Endothelial cell of umbilical vein (primary cell): ENCODE measurements around the gene NME2. TPM values are rescaled to one million over a fixed set of nuclear protein-coding genes. Genes with fewer than 3 reads are reported as not detected.

Experiments used
- BruUV-seq: library from RNA; stranded (reverse); fragments of 400-500 nt; replicated peaks from 2 replicates; lab custom pipeline; 2021; lab: Mats Ljungman, UMichigan
- CTCF ChIA-PET: fragments of 300-600, 350-600 bp; sonication (Branson Sonifier 250); formaldehyde crosslinking; loops from one replicate; lab custom pipeline; 2021; ENCODE audit warnings: antibody characterized with exemption, inconsistent platforms; lab: Charles Lee
- POLR2A ChIA-PET: fragments of 300-600, 350-600 bp; sonication (Branson Sonifier 250); formaldehyde crosslinking; loops from one replicate; lab custom pipeline; 2021; ENCODE audit warnings: antibody characterized with exemption, inconsistent platforms; lab: Charles Lee
- DNase-seq: peaks from one replicate; pipeline ENCODE4 v3.0.0-alpha.2; 2011; ENCODE audit warnings: low read depth, low spot score
- FAIRE-seq: peaks from 2 replicates; lab custom pipeline; 2011; peaks lifted over from hg19 to GRCh38; lab: Jason Lieb, UNC
- H2AFZ ChIP-seq: 2 replicates; pipeline ENCODE4 v1.6.0; 2012; ENCODE audit warnings: low read depth, low read length, control low read depth, inconsistent platforms
- H3K27ac ChIP-seq: 2 replicates; pipeline ENCODE4 v1.5.1; 2011; ENCODE audit warnings: low read depth, mild to moderate bottlenecking, control low read depth, low read length, moderate library complexity; ENCODE audit not compliant: insufficient read depth
- H3K27me3 ChIP-seq, 2 experiments: 2 replicates each; pipeline versions ENCODE4 v1.6.0 to v1.6.1; 2011; ENCODE audit warnings: low read length in 2 of 2, mixed read lengths in 1 of 2; ENCODE audit not compliant: control insufficient read depth in 2 of 2, insufficient read depth in 2 of 2
- H3K36me3 ChIP-seq, 2 experiments: 2 replicates in 1 of 2; 3 replicates in 1 of 2; pipeline ENCODE4 v1.5.1; 2011; ENCODE audit warnings: low read length in 2 of 2, mild to moderate bottlenecking in 1 of 2, moderate library complexity in 1 of 2; ENCODE audit not compliant: control insufficient read depth in 2 of 2, insufficient read depth in 2 of 2; ENCODE audit errors: extremely low read depth in 1 of 2
- H3K4me1 ChIP-seq: 3 replicates; pipeline ENCODE4 v1.5.1; 2011; ENCODE audit warnings: mild to moderate bottlenecking, low read length; ENCODE audit not compliant: control insufficient read depth, insufficient read depth; ENCODE audit errors: extremely low read depth
- H3K4me2 ChIP-seq: 2 replicates; pipeline ENCODE4 v1.6.1; 2011; ENCODE audit warnings: low read length, control low read depth, mixed read lengths; ENCODE audit not compliant: insufficient read depth
- H3K4me3 ChIP-seq, 3 experiments: fragments of 200-600 bp in 1 of 3; sonication (generic), shearing (Covaris generic) in 1 of 3; replicated peaks in 1 of 3; 2 replicates each; pipeline ENCODE4 v1.5.1; 2011 to 2016; ENCODE audit warnings: control low read depth in 3 of 3, low read length in 3 of 3, mild to moderate bottlenecking in 2 of 3, inconsistent platforms in 1 of 3, low read depth in 1 of 3, moderate library complexity in 1 of 3; ENCODE audit not compliant: insufficient read depth in 1 of 3
- H3K79me2 ChIP-seq: 2 replicates; pipeline ENCODE4 v1.6.0; 2012; ENCODE audit warnings: low read length, inconsistent platforms; ENCODE audit not compliant: control insufficient read depth, insufficient read depth
- H3K9ac ChIP-seq: replicated peaks from 2 replicates; pipeline ENCODE3; 2011; ENCODE audit warnings: low read length, control low read depth; ENCODE audit not compliant: insufficient read depth; ENCODE audit errors: extremely low read depth
- H3K9me1 ChIP-seq: replicated peaks from 3 replicates; pipeline ENCODE4 v1.6.0; 2011; ENCODE audit warnings: mild to moderate bottlenecking, low read length; ENCODE audit not compliant: control insufficient read depth, insufficient read depth; ENCODE audit errors: extremely low read depth
- H3K9me3 ChIP-seq: replicated peaks from 2 replicates; pipeline ENCODE4 v1.5.1; 2012; ENCODE audit warnings: low read length, inconsistent platforms; ENCODE audit not compliant: control insufficient read depth, insufficient read depth
- H4K20me1 ChIP-seq: replicated peaks from 2 replicates; pipeline ENCODE3; 2011; ENCODE audit warnings: mild to moderate bottlenecking, low read length; ENCODE audit not compliant: control insufficient read depth, insufficient read depth; ENCODE audit errors: extremely low read depth
- EZH2 ChIP-seq: IDR thresholded peaks from 2 replicates; pipeline ENCODE4 v1.6.1; 2012; ENCODE audit warnings: borderline replicate concordance, low read depth, mild to moderate bottlenecking, moderate library complexity, low read length, inconsistent platforms; ENCODE audit not compliant: severe bottlenecking
- FOS ChIP-seq: IDR thresholded peaks from 2 replicates; pipeline ENCODE4 v1.6.1; 2011; ENCODE audit warnings: mild to moderate bottlenecking, low read length, moderate library complexity, borderline replicate concordance; ENCODE audit not compliant: insufficient read depth
- GATA2 ChIP-seq: IDR thresholded peaks from 2 replicates; pipeline ENCODE4 v1.7.0; 2011; ENCODE audit warnings: low read depth, mild to moderate bottlenecking, moderate library complexity, mixed read lengths, low read length; ENCODE audit not compliant: insufficient read length, insufficient read depth
- JUN ChIP-seq: IDR thresholded peaks from 2 replicates; pipeline ENCODE4 v1.6.1; 2011; ENCODE audit warnings: borderline replicate concordance, low read depth; ENCODE audit not compliant: insufficient read length, insufficient read depth
- MYC ChIP-seq: IDR thresholded peaks from one replicate; pipeline ENCODE4 v1.6.1; 2011; ENCODE audit warnings: mild to moderate bottlenecking, low read depth, low read length
- POLR2A ChIP-seq: IDR thresholded peaks from 2 replicates; pipeline ENCODE4 v1.6.1; 2012; ENCODE audit warnings: low read depth, mild to moderate bottlenecking, control low read depth, low read length
- POLR2AphosphoS5 ChIP-seq: IDR thresholded peaks from 2 replicates; pipeline ENCODE4 v1.6.1; 2012; ENCODE audit warnings: low read depth, mild to moderate bottlenecking, control low read depth, low read length, moderate library complexity; ENCODE audit not compliant: insufficient read depth
- dilution Hi-C: fragments of 300-500 bp; cut with MboI; formaldehyde crosslinking; loops from one replicate; pipeline ENCODE4 v1.15.0; 2019; ENCODE audit warnings: low sequenced_read_pairs; ENCODE audit not compliant: extremely low pct_ligation_motif_present
- intact Hi-C: fragments of 100-400 bp; cut with micrococcal nuclease; formaldehyde crosslinking; loops from one replicate; pipeline ENCODE4 v1.10.0; 2022
- polyA plus RNA-seq, 4 experiments: library from polyadenylated mRNA; depleted of rRNA in 3 of 4; stranded (reverse) in 3 of 4; unstranded in 1 of 4; fragments of >200 nt; gene quantifications; 2 replicates each; pipeline versions ENCODE4 v1.2.1 to v1.2.3, GENCODE V29; 2011 to 2012; ENCODE audit warnings: missing spikeins in 1 of 4
- total RNA-seq: library from RNA; stranded (reverse); gene quantifications from 2 replicates; pipeline ENCODE4 v1.2.3, GENCODE V29; 2021
- TF ChIP-seq, protein P1 (sequence below), 2 donors: IDR thresholded peaks; 1 replicate in 1 of 2; 2 replicates in 1 of 2; pipeline ENCODE4 v1.5.1; 2011; ENCODE audit warnings: low read length in 2 of 2, mild to moderate bottlenecking in 2 of 2, moderate library complexity in 2 of 2, control low read depth in 1 of 2, inconsistent platforms in 1 of 2, low read depth in 1 of 2; ENCODE audit not compliant: insufficient read depth in 1 of 2; ENCODE audit errors: extremely low read depth in 1 of 2
- TF ChIP-seq, protein P2 (sequence below): IDR thresholded peaks from 2 replicates; pipeline ENCODE4 v1.6.1; 2011; ENCODE audit not compliant: insufficient read depth, insufficient read length

Gene NME2
- total and polyA plus RNA-seq, 2 donors (not counting 3 experiments of a cell fraction or from before 2014, with no cell fraction given): 555 to 833 TPM

DNA sequence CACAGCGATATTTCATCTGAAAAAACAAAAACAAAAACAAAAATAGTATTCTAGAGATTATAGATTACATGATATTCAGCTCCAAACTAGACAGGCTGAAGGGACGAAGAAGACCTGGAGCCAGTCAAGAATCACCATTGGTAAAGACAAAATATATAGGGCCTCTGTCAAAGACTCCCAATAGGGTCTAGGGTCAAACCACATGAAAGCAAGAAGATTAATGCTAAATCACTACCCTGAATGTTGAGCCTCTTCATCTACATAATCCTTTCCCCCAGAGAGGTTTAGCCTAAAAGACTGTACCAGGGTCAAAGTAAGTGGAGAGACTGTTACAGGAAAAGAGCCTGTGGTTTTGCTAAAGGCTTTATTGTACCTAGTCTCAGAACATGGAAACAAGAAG lies 23.6 kb upstream of the NME2 start:
- dilution Hi-C loops: no loop called here
- Histone ChIP-seq H3K4me2 (no peak overlapping the region), H3K9me1 (no peaks in the 10 kb centered on the region), H4K20me1 (no peaks in the 10 kb centered on the region), H3K4me1 (no peaks in the 10 kb centered on the region), H3K9me3 (no peaks in the 10 kb centered on the region), H3K27ac (no peak overlapping the region), H3K9ac (no peak overlapping the region), H3K79me2 (no peaks in the 10 kb centered on the region), H3K36me3 (no peaks in the 10 kb centered on the region), H3K4me3 (no peak overlapping the region), H2AFZ (no peak overlapping the region), H3K27me3 (no peaks in the 10 kb centered on the region)
- intact Hi-C loops: no loop called here
- no TSS peak for BruUV-seq
- DNase-seq: no peak
- no peak for FAIRE-seq
- ChIA-PET CTCF (no interaction called here), POLR2A (no interaction called here)
- TF ChIP-seq EZH2 (no peak), POLR2A (no peak), POLR2AphosphoS5 (no peak), GATA2 (no peak), FOS (no peak), MYC (no peak), JUN (no peak)
- TF ChIP-seq, protein P1, sequence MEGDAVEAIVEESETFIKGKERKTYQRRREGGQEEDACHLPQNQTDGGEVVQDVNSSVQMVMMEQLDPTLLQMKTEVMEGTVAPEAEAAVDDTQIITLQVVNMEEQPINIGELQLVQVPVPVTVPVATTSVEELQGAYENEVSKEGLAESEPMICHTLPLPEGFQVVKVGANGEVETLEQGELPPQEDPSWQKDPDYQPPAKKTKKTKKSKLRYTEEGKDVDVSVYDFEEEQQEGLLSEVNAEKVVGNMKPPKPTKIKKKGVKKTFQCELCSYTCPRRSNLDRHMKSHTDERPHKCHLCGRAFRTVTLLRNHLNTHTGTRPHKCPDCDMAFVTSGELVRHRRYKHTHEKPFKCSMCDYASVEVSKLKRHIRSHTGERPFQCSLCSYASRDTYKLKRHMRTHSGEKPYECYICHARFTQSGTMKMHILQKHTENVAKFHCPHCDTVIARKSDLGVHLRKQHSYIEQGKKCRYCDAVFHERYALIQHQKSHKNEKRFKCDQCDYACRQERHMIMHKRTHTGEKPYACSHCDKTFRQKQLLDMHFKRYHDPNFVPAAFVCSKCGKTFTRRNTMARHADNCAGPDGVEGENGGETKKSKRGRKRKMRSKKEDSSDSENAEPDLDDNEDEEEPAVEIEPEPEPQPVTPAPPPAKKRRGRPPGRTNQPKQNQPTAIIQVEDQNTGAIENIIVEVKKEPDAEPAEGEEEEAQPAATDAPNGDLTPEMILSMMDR (IDR thresholded peaks at IDR 0.05; ENCODE audit: extremely low read depth in 1 of 2, insufficient read depth in 1 of 2, low read depth in 1 of 2, low read length in 2 of 2): no peak
- TF ChIP-seq, protein P2, sequence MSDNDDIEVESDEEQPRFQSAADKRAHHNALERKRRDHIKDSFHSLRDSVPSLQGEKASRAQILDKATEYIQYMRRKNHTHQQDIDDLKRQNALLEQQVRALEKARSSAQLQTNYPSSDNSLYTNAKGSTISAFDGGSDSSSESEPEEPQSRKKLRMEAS: no peak
